GM21447 (cell line): Measurements from ENCODE around the gene HILPDA.
"Not testable (repeated sequence)": the region's sequence is repeated elsewhere in the genome, so short reads cannot be mapped to it uniquely, and the experiment has no call there.

Source experiments
- ATAC-seq: cut with Tn5 transposase; IDR thresholded peaks from one replicate; pipeline ENCODE4 v1.9.1; 2021; ENCODE audit not compliant: unreplicated experiment

Gene HILPDA

DNA sequence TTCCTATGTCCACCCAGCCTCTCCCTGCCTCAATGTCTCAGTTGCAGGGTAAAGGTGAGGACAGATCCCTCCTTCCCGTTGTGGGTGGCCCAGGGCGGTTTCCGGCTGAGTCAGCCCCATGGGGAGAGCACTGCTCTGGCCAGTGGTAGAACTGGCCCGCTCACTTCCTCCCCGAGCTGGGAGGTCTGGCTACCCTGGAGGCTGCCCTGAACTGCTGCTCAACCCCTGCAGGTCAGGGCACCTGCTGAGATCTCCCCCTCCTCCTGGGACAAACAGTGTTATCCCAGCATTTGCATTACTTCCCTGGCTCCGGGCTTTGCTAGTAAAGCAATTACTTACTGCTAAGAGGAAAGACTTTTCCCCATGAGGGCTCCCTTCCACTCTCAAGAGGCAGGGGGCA is 24.5 kb upstream of the HILPDA start:
- no peak for ATAC-seq

DNA sequence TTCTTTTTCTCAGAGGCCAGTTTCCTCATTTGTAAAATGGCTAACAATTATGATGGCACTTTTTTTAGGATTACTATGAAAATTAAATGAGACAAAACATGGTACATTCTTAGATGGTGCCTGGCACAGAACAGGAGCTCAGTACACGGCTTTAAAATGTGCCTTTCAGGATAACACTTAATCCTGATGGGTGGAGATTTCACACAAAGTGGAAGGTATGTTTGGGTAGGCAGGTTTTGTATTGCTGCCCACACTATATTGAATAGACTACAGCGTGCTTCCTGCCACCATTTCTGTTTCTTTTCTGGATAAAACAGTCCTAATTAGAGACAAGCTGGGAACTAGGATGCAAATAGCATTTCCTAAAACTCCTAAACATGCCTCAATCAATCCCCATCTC is 23.9 kb upstream of the HILPDA start:
- no peak for ATAC-seq

DNA sequence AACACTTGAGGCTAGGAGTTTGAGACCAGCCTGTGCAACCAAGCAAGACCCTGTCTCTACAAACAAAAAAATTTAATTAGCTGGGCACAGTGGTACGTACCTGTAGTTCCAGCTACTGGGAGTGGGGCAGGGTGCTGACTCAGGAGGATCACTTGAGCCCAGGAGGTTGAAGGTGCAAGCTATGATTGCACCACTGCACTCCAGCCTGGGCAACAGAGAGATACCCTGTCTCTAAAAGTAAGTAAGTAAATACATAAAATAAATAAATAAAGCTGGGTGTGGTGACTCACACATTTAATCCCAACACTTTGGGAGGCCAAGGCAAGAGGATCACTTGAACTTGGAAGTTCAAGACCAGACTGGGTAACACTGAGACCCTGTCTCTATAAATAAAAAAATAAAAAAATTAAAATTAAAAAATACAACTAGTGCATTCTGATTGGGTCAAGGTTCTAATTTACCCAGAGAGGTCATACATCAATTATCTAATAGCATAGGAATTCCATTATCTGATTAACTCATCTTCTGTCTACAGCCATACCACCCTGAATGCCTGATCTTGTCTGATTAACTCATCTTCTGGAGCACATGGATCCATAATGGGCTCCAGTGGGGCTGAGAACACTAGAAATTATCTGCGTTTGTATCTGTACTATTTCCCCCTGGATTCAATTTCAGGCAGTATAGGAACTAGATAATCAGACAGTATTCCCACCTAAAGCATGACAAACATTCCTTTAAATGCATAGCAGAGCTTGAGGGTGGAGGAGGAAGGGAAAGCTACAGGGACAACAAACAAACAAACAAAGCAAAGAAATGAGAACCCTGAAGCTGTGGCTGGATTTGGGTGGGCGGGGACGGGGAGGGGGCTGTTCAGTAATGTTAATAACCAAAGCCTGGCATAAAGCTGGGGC is 21.0 kb upstream of the HILPDA start:
- no peak for ATAC-seq

DNA sequence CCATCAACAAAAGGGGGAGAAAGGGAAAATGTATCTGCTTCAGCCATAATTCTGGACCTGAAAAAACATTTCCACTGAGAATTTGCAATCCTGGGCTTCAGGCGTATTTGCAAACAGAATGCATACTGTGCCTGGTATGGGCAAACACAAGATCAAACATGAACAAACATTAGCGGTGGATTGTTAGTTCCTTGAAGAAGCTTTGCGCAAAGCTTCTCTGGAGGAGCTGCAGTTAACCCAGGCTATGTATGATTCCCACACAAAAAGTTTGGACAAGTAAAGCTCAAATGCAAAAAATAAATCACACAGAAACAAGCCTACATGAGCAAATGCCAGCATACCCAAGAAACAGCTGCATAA is 20.4 kb upstream of the HILPDA start:
- no peak for ATAC-seq

DNA sequence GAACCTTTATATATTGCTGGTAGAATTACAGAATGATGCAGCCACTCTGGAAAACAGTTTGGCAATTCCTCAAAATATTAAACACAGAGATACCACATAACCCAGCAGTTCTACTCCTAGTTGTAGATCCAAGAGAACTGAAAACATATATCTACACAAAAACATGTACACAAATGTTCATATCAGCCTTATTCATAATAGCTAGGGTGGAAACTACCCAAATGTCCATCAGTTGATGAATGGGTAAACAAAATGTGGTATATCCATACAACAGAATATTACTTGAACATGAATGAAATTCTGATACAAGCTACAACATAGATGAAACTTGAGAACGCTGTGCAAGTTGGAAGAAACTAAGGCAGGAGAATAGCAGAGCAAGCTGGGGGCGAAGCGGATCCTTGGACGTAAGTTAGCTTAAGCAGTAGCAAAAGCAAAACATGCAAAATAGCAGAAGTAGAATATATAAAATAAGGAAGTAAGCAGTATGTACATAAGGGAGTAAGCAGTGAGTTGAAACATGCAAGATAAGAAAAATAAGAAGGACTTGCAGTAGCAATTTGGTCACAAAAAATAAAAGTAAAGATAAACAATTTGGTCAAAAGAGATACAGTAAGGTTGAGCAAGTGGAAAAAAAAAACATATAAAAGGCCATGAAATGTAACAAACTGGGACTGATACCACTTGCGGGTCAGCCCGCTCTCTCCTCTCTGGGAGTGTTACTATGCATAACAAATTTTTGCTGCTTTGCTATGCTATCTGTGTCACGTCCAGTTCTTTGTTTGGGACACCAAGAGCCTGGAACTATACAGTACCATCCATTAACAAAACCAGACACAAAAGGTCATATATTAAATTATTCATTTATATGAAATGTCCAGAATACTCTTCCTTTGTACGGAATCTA is 18.0 kb upstream of the HILPDA start:
- peak; percentile 71 for ATAC-seq

DNA sequence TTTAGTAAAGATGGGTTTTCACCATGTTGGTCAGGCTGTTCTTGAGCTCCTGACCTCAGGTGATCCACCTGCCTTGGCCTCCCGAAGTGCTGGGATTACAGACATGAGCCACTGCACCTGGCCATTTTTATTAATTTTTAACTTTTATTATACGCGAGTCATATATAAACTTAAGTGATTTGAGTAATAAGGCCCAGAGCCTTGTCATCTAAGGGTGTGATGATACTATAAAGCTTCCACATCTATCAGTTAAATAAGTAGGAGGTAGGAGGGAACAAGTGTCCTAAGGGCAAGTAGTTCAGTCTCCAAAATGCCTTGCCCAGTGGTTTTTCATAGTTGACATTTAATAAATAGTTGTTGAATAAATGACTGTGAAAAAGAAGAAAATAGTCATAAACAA is 13.3 kb upstream of the HILPDA start:
- ATAC-seq = no peak

DNA sequence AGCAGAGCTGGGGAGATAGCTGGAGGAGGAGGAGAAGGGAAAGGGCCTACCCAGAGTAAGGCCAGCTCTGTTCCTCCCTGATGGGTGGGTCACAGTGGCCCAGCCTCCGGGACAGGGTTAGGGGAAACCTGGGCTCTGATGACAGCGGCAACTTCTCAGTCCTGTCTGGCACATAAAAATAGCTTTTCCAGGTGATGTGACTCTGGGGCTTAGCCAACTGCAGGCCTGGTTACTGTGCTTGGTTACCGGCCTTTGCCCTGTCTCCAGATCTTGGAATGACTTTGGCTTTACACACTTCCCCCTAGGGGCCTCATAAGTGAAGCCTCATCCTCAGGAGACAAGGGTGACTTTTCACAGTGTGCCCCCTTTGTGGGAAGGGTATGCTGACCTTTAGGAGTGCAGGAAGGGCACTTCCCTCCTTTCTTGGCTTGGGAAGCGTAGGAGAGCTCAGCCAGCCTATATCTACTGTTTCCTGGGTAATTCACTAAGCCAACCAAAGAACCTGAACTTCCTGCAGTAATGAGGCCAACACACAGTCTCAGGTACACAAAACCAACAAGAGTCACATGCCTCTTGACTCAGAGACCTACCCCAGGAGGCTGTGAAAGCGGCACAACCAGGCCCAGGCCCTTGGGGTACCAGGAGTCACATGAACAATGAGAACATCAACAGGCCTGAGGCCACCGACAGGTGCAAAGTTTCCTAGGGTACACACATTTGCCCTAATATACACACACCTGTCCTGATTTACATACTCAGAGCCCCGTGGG is 11.7 kb upstream of the HILPDA start:
- no peak for ATAC-seq

DNA sequence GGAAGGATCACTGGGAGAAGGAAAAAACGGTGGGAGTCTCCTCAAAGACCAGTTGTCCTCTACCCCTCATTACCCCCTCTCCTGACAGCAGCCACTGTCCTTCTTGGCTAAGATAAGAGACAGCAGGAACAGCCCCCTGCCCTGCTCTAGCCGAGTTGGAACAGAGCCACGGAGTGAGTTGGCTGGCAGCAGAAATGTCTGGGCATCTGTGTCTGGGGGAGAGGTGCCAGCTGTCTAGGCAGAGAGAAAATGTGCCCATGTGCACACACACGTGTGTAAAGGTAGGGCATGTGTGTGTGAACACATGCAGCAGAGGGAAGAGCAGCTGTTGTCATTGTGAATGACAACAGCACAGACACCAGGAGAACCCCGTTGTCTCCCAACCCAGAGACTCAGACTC is 9.4 kb upstream of the HILPDA start:
- ATAC-seq = no peak

DNA sequence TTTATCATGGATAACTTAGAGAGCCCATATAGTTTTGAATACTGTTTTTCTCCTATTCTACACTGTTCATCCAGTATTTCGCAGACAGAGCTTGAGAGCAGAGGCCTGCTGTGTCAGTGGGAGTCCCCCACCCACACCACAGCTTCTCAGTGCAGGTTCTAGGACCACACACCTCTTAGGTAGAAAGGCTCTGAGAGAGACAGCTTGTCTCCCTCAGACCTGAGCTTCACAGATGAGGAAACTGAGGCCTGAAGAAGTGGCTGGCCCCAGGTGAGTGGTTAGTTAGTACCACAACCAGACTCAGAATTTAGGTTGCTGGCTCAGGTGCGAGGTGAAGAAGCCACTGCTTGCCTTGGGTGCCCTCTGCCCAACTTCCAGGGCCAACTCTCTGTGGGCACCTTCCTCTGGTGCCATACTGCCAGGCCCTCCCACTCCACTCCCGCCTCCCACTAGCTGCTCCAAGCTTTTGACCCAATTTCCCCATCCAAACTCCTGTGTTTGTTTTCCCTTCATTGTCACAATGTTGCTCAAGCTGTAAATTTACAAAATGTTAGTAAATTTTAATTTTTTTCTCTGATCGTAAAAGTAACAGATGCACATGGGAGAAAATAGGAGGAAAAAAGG is 7.6 kb upstream of the HILPDA start:
- ATAC-seq = no peak

DNA sequence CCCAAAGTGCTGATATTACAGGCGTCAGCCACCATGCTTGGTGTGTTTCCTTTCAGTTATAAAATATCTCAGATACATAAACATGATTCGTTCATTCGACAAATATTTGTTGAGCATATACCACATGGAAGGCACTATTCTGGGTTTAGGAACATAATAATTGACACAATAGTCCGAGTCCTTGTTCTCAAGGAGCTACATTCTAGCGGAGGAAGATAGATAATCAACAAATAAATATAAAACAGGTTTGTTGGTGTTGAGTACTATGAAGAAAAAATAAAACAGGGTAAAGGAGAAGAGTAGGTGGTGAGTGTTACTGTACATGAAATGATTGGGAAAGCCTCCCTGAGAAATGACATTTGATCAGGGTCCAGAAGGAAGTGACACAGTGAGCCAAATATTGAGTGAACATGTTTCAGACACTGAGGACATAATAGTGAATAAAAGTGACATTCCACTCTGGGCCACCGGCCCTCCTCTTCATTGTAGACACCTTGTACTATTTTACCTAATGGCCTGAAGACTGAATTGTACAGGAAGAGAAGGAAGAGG is 6.9 kb upstream of the HILPDA start:
- no peak for ATAC-seq

DNA sequence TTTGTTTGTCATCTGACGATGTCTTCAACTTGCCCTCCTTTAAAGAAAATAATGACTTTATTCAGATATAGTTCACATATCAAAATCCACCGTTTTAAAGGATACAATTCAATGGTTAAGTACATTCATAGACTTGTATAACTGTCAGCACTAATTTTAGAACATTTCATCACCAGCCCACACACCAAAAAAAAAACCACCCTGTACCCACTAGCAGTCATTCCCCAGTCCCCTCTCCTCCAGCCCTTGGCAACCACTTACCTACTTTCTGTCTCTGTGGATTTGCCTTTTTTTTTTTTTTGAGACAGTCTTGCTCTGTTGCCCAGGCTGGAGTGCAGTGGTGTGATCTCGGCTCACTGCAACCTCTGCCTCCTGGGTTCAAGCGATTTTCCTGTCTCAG is 5.3 kb upstream of the HILPDA start:
- ATAC-seq = no peak

DNA sequence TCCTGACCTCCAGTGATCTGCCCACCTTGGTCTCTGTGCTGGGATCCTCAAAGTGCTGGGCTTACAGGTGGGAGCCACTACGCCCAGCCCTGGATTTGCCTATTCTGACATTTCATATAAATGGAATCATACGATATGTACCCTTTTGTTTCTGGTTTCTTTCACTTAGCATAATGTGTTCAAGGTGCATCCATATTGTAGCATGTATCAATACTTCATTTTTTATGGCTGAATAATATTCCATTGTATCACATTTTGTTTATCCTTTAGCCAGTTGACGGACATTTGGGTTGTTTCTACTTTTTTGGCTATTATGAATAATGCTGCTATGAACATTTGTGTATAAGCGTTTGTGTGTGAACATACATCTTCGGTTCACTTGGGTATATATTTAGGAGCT is 4.8 kb upstream of the HILPDA start:
- no peak for ATAC-seq

DNA sequence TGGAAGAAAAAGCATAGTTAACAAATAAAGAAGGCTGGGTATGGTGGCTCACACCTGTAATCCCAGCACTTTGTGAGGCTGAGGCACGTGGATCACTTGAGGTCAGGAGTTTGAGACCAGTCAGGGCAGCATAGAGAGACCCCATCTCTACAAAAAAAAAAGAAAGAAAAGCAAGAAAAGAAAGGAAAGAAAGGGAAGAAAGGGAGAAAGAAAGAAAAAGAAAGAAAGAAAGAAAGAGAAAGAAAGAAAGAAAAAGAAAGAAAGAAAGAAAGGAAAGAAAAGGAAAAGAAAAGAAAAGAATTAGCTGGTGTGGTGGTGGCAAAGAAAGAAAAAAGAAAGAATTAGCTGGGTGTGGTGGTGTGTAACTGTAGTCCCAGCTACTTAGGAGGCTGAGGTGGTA is 3.1 kb upstream of the HILPDA start:
- ATAC-seq = no peak

DNA sequence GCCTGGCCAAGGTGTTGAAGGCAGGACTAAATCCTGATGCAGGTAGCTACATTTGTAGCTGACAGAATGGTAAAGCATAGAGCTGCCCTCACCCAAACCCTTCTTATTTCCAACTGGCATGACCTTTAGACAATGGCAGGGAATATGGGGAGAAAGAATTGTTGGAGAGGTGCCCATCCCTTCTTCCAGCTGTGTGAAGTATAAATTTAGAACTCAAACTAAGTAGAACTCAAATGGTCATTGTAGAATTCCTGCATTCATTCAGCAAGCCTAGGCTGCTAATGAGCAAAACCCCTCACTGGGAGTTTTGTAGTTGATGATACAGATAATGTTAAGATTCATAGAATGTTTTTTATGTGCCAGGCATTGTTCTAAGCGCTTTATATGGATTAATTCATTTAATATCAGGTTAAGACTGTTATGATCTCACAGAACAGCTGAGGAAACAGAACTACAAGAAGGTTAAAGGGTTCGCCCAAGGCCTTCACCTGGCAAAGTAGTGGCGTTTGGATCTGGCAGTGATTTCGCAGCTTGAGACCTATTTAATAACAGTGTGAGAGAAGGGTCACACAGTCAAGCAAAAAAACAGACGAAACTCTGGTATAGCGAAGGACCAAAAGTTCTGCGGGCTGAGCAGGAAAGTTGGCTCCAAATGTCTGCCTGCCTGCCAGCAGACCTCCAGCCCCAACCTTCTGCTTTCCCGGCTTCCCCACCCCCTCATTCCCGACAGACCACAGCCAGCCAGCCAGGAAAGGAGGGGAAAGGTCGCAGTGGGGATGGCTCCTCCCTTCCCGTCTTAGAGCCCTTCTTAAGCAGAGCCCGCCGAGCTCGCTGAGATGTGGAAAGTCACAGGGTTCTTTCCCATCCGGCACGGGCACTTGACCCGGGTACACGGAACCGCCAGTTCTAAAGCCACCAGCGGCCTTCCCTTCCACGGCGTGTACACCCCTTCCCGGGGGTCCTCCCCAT is 1.6 kb upstream of the HILPDA start:
- no peak for ATAC-seq

DNA sequence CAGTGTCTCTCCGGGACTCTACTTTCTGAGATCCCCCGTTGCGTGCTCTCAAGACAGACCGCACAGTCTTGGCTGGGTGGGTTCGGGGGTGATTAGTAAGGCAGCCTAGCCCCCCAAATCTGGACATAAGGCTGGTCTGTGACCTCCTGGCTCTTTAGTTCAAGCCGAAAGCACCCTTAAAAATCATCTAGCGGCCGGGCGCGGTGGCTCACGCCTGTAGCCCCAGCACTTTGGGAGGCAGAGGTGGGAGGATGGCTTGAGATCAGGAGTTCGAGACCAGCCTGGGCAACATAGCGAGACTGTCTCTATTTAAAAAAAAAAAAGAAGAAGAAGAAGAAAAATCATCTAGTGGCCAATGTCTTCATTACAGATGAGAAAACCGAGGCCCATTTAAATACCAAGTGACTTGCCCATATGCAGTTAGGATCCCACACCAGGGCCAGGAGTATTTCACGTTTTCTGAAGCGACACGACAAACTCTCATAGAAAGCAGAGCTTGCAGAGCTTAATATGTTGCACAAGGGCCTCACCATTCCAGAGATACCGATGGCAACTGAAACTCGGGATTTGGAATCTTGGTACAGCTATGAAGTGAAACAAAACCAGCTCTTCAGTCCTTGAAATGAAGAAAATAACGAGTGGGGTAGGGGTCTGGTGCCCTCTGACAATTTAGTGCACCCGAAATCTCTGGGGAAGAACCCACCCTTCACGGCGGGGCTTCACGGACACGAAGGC is 703 bp upstream of the HILPDA start:
- ATAC-seq = no peak

DNA sequence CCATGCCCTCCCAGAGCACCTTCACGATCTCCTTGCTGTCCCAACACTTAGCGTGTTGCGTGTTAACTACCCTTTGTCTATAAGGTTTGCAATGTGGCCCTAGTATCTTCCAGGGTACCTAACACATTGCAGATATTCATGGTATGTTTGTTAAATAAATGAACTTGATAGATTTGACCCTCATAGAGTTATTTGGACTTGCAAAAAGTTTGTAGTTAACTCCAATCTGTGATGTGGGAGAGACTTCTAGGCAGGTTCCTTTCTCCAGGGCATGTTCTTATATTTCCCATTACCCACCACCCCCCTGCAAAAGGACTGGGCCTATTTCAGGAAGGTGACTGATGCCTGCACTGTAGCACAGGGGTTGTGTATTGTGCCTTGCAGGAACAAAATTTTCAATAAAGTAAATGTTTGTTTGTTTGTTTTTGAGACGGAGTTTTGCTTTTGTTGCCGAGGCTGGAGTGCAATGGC is 612 bp downstream of the HILPDA start:
- peak; percentile 14 for ATAC-seq

DNA sequence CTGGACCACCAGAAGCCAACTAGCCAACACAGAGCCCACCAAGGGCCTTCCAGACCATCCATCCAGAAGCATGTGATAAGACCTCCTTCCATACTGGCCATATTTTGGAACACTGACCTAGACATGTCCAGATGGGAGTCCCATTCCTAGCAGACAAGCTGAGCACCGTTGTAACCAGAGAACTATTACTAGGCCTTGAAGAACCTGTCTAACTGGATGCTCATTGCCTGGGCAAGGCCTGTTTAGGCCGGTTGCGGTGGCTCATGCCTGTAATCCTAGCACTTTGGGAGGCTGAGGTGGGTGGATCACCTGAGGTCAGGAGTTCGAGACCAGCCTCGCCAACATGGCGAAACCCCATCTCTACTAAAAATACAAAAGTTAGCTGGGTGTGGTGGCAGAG is 1.7 kb downstream of the HILPDA start:
- not testable (repeated sequence) for ATAC-seq

DNA sequence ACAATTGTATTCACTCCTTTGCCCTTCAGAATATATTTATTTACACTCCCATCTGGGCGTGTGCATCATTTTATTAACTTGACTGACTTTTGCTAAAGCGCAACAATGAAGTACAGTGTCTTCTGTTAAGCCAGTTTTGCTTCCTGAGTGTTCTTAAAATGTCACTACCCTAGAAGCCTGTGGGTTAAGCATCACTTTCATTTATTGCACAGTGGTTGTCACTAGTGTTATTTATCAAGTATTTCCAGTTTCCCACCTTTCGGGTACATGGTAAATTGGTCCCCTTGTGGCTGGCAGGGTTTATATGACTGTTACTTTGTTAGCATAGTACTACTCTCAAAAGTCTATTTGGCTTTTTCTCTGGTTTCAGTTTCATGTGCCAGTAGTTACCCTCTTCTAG is 3.3 kb downstream of the HILPDA start:
- peak; percentile 23 for ATAC-seq
